ENCODE data around the gene RIT2. TPM values are rescaled to one million over a fixed set of nuclear protein-coding genes. Genes with fewer than 3 reads are reported as not detected.
"Not testable (repeated sequence)": the region's sequence is repeated elsewhere in the genome, so short reads cannot be mapped to it uniquely, and the experiment has no call there.

The RIT2 gene
- total RNA-seq, 2 donors from 2014 or later = not detected

- peaks cover 3% of the 10 kb centered on the region for H3K9me3 Mint-ChIP-seq
- no peak for ATAC-seq (replicated peaks)
- no peak overlapping the region for H3K4me3 Mint-ChIP-seq
- H3K27me3 Mint-ChIP-seq = no peaks in the 10 kb centered on the region
- H3K4me1 Mint-ChIP-seq = no peaks in the 10 kb centered on the region
- H3K27ac Mint-ChIP-seq = no peak overlapping the region
- H3K36me3 Mint-ChIP-seq (ENCODE audit: low read depth) = no peaks in the 10 kb centered on the region
These were observed 371.9 kb downstream of the RIT2 start for GRCh38 chr18:42743373-42744138.

GRCh38 chr18:42742969-42743368 is 372.5 kb downstream of the RIT2 start:
- no peaks in the 10 kb centered on the region for H3K27me3 Mint-ChIP-seq
- H3K27ac Mint-ChIP-seq = no peak overlapping the region
- no peaks in the 10 kb centered on the region for H3K4me1 Mint-ChIP-seq
- no peaks in the 10 kb centered on the region for H3K36me3 Mint-ChIP-seq (ENCODE audit: low read depth)
- peaks cover 8% of the 10 kb centered on the region for H3K9me3 Mint-ChIP-seq
- no peak for ATAC-seq (replicated peaks)
- no peak overlapping the region for H3K4me3 Mint-ChIP-seq

GRCh38 chr18:42742474-42742873 is 373.0 kb downstream of the RIT2 start:
- Mint-ChIP-seq H3K4me1 (no peaks in the 10 kb centered on the region), H3K36me3 (ENCODE audit: low read depth) (no peaks in the 10 kb centered on the region), H3K27me3 (no peaks in the 10 kb centered on the region), H3K4me3 (no peak overlapping the region), H3K9me3 (peaks cover 11% of the 10 kb centered on the region), H3K27ac (no peak overlapping the region)
- no peak for ATAC-seq (replicated peaks)

- H3K4me1 Mint-ChIP-seq; H3K27ac Mint-ChIP-seq; H3K36me3 Mint-ChIP-seq (ENCODE audit: low read depth); H3K4me3 Mint-ChIP-seq; H3K27me3 Mint-ChIP-seq; ATAC-seq (replicated peaks): not testable (repeated sequence)
- H3K9me3 Mint-ChIP-seq = peaks cover 11% of the 10 kb centered on the region
These were observed 373.6 kb downstream of the RIT2 start for GRCh38 chr18:42741805-42742347.

GRCh38 chr18:42741299-42741698 is 374.2 kb downstream of the RIT2 start:
- not testable (repeated sequence) for H3K36me3 Mint-ChIP-seq (ENCODE audit: low read depth)

GRCh38 chr18:42736074-42736473 is 379.4 kb downstream of the RIT2 start:
- no peak overlapping the region for H3K27ac Mint-ChIP-seq
- no peaks in the 10 kb centered on the region for H3K4me1 Mint-ChIP-seq
- H3K4me3 Mint-ChIP-seq = no peak overlapping the region
- no peak for ATAC-seq (replicated peaks)
- H3K36me3 Mint-ChIP-seq (ENCODE audit: low read depth) = no peaks in the 10 kb centered on the region
- no peaks in the 10 kb centered on the region for H3K27me3 Mint-ChIP-seq
- H3K9me3 Mint-ChIP-seq = peaks cover 11% of the 10 kb centered on the region

More at GRCh38 chr18:42741299-42741698, 374.2 kb downstream of the RIT2 start:
- H3K27me3 Mint-ChIP-seq; H3K4me3 Mint-ChIP-seq; ATAC-seq (replicated peaks); H3K27ac Mint-ChIP-seq; H3K4me1 Mint-ChIP-seq: not testable (repeated sequence)
- H3K9me3 Mint-ChIP-seq = peaks cover 11% of the 10 kb centered on the region

GRCh38 chr18:42734520-42734919 is 381.0 kb downstream of the RIT2 start:
- Mint-ChIP-seq H3K27me3 (no peaks in the 10 kb centered on the region), H3K9me3 (peaks cover 16% of the 10 kb centered on the region), H3K36me3 (ENCODE audit: low read depth) (no peaks in the 10 kb centered on the region), H3K4me1 (no peaks in the 10 kb centered on the region), H3K4me3 (no peak overlapping the region), H3K27ac (no peak overlapping the region)
- no peak for ATAC-seq (replicated peaks)

- H3K9me3 Mint-ChIP-seq = peaks cover 10% of the 10 kb centered on the region
- ATAC-seq (replicated peaks) = no peak
- no peaks in the 10 kb centered on the region for H3K36me3 Mint-ChIP-seq (ENCODE audit: low read depth)
- no peak overlapping the region for H3K27ac Mint-ChIP-seq
- H3K4me3 Mint-ChIP-seq = no peak overlapping the region
- H3K27me3 Mint-ChIP-seq = no peaks in the 10 kb centered on the region
- no peaks in the 10 kb centered on the region for H3K4me1 Mint-ChIP-seq
These were observed 385.2 kb downstream of the RIT2 start for GRCh38 chr18:42730272-42730671.

GRCh38 chr18:42719221-42719620 is 396.3 kb downstream of the RIT2 start:
- no peaks in the 10 kb centered on the region for H3K4me1 Mint-ChIP-seq

GRCh38 chr18:42712065-42712464 is 403.4 kb downstream of the RIT2 start:
- H3K27ac Mint-ChIP-seq = no peak overlapping the region
- no peaks in the 10 kb centered on the region for H3K36me3 Mint-ChIP-seq (ENCODE audit: low read depth)
- H3K9me3 Mint-ChIP-seq = peaks cover 8% of the 10 kb centered on the region
- H3K27me3 Mint-ChIP-seq = no peaks in the 10 kb centered on the region
- ATAC-seq (replicated peaks) = no peak
- no peaks in the 10 kb centered on the region for H3K4me1 Mint-ChIP-seq
- no peak overlapping the region for H3K4me3 Mint-ChIP-seq

More at GRCh38 chr18:42719221-42719620, 396.3 kb downstream of the RIT2 start:
- Mint-ChIP-seq H3K4me3 (no peak overlapping the region), H3K9me3 (peaks cover 14% of the 10 kb centered on the region), H3K27me3 (no peaks in the 10 kb centered on the region), H3K36me3 (ENCODE audit: low read depth) (no peaks in the 10 kb centered on the region), H3K27ac (no peak overlapping the region)
- no peak for ATAC-seq (replicated peaks)

GRCh38 chr18:42707080-42707479 is 408.4 kb downstream of the RIT2 start:
- Mint-ChIP-seq H3K4me3 (no peak overlapping the region), H3K4me1 (no peaks in the 10 kb centered on the region), H3K36me3 (ENCODE audit: low read depth) (no peaks in the 10 kb centered on the region), H3K27ac (no peak overlapping the region), H3K27me3 (no peaks in the 10 kb centered on the region), H3K9me3 (peaks cover 16% of the 10 kb centered on the region)
- ATAC-seq (replicated peaks) = no peak

GRCh38 chr18:42706618-42707017 is 408.9 kb downstream of the RIT2 start:
- ATAC-seq (replicated peaks) = no peak
- no peaks in the 10 kb centered on the region for H3K27me3 Mint-ChIP-seq
- no peak overlapping the region for H3K4me3 Mint-ChIP-seq
- H3K9me3 Mint-ChIP-seq = peaks cover 16% of the 10 kb centered on the region
- no peak overlapping the region for H3K27ac Mint-ChIP-seq
- H3K36me3 Mint-ChIP-seq (ENCODE audit: low read depth) = no peaks in the 10 kb centered on the region
- no peaks in the 10 kb centered on the region for H3K4me1 Mint-ChIP-seq

- Mint-ChIP-seq H3K4me1 (no peaks in the 10 kb centered on the region), H3K9me3 (peaks cover 16% of the 10 kb centered on the region), H3K27ac (no peak overlapping the region), H3K27me3 (no peaks in the 10 kb centered on the region), H3K4me3 (no peak overlapping the region), H3K36me3 (ENCODE audit: low read depth) (no peaks in the 10 kb centered on the region)
- ATAC-seq (replicated peaks) = no peak
These were observed 409.4 kb downstream of the RIT2 start for GRCh38 chr18:42706029-42706608.

All from activated T-helper 17 cell treated with anti-CD3 and anti-CD28 coated beads, Interleukin-2, amount 50 U/mL, for 72 hours (primary cell).